WTC11 (cell line): ENCODE measurements around the gene PRDM2. TPM values are rescaled to one million over a fixed set of nuclear protein-coding genes. Genes with fewer than 3 reads are reported as not detected.

ENCODE experiments used
- ATAC-seq: fragments of 200-7000 bp; cut with Tn5 transposase; 2 replicates; pipeline ENCODE4 v1.10.0; 2021; ENCODE audit warnings: mild to moderate bottlenecking, moderate library complexity
- CTCF ChIA-PET: fragments of 300-600 bp; sonication (Branson Sonifier 250); formaldehyde crosslinking; loops from one replicate; lab custom pipeline; 2021; ENCODE audit warnings: antibody characterized with exemption; lab: Charles Lee
- POLR2A ChIA-PET: fragments of 350-600 bp; sonication (Branson Sonifier 250); formaldehyde crosslinking; loops from one replicate; lab custom pipeline; 2021; ENCODE audit warnings: antibody characterized with exemption; lab: Charles Lee
- DNase-seq: peaks from one replicate; pipeline ENCODE4 v3.0.0; 2021; ENCODE audit warnings: low spot score
- H3K27ac Mint-ChIP-seq: 2 replicates; pipeline ENCODE4 v1.8.0; 2021; ENCODE audit warnings: mixed read lengths
- H3K27me3 Mint-ChIP-seq: 2 replicates; pipeline ENCODE4 v1.8.0; 2021; ENCODE audit warnings: low read depth, mild to moderate bottlenecking, moderate library complexity, mixed read lengths
- H3K36me3 Mint-ChIP-seq: 2 replicates; pipeline ENCODE4 v1.8.0; 2021; ENCODE audit warnings: mixed read lengths
- H3K4me1 Mint-ChIP-seq: 2 replicates; pipeline ENCODE4 v1.8.0; 2022; ENCODE audit warnings: mixed read lengths
- H3K4me3 Mint-ChIP-seq: 2 replicates; pipeline ENCODE4 v1.8.0; 2021; ENCODE audit warnings: mild to moderate bottlenecking, moderate library complexity, mixed read lengths
- H3K9me3 Mint-ChIP-seq: 2 replicates; pipeline ENCODE4 v1.8.0; 2021; ENCODE audit warnings: mixed read lengths
- AR ChIP-seq: fragments of 250-450 bp; sonication (Bioruptor Pico); IDR thresholded peaks from 2 replicates; pipeline ENCODE4 v1.9.0; 2021; ENCODE audit warnings: mild to moderate bottlenecking
- CBFB ChIP-seq: sonication (generic); formaldehyde crosslinking; IDR thresholded peaks from 2 replicates; pipeline ENCODE4 v1.8.1; 2022; ENCODE audit warnings: mild to moderate bottlenecking, low read depth, missing genetic modification reagents
- E2F5 ChIP-seq: sonication (generic); formaldehyde crosslinking; IDR thresholded peaks from 2 replicates; pipeline ENCODE4 v1.8.1; 2022; ENCODE audit warnings: mild to moderate bottlenecking, moderate library complexity, missing genetic modification reagents
- ELF4 ChIP-seq: sonication (generic); formaldehyde crosslinking; IDR thresholded peaks from 2 replicates; pipeline ENCODE4 v1.8.1; 2022; ENCODE audit warnings: low read depth, mild to moderate bottlenecking, moderate library complexity, missing genetic modification reagents
- ETV6 ChIP-seq: sonication (generic); formaldehyde crosslinking; IDR thresholded peaks from 2 replicates; pipeline ENCODE4 v1.8.1; 2022; ENCODE audit warnings: mild to moderate bottlenecking, missing genetic modification reagents
- GABPB1 ChIP-seq: sonication (generic); formaldehyde crosslinking; IDR thresholded peaks from 2 replicates; pipeline ENCODE4 v1.8.1; 2023; ENCODE audit warnings: mild to moderate bottlenecking, missing genetic modification reagents
- GTF2I ChIP-seq: fragments of 250-450 bp; sonication (Bioruptor Pico); conservative IDR thresholded peaks from 2 replicates; pipeline ENCODE4 v1.4.0; 2021; ENCODE audit warnings: mild to moderate bottlenecking
- IRF2 ChIP-seq: sonication (generic); formaldehyde crosslinking; IDR thresholded peaks from 2 replicates; pipeline ENCODE4 v1.8.0; 2022; ENCODE audit warnings: low read depth, missing genetic modification reagents, borderline replicate concordance
- JUN ChIP-seq: sonication (generic); formaldehyde crosslinking; IDR thresholded peaks from 2 replicates; pipeline ENCODE4 v1.8.0; 2023; ENCODE audit warnings: mild to moderate bottlenecking, missing genetic modification reagents
- NFE2L1 ChIP-seq: sonication (generic); formaldehyde crosslinking; IDR thresholded peaks from 2 replicates; pipeline ENCODE4 v1.8.1; 2023; ENCODE audit warnings: missing genetic modification reagents
- NR1H2 ChIP-seq: sonication (generic); formaldehyde crosslinking; IDR thresholded peaks from 2 replicates; pipeline ENCODE4 v1.9.0; 2021; ENCODE audit warnings: mild to moderate bottlenecking, moderate library complexity, missing genetic modification reagents
- PRDM15 ChIP-seq: sonication (generic); formaldehyde crosslinking; IDR thresholded peaks from 2 replicates; pipeline ENCODE4 v1.8.0; 2022; ENCODE audit warnings: missing genetic modification reagents
- PRRX2 ChIP-seq: fragments of 250-450 bp; sonication (Bioruptor Pico); IDR thresholded peaks from 2 replicates; pipeline ENCODE4 v1.8.0; 2021; ENCODE audit warnings: mild to moderate bottlenecking
- STAT6 ChIP-seq: sonication (generic); formaldehyde crosslinking; conservative IDR thresholded peaks from 2 replicates; pipeline ENCODE4 v1.8.1; 2023; ENCODE audit warnings: mild to moderate bottlenecking, low read depth, missing genetic modification reagents, moderate library complexity
- TEAD4 ChIP-seq: sonication (generic); formaldehyde crosslinking; IDR thresholded peaks from 2 replicates; pipeline ENCODE4 v1.8.0; 2022; ENCODE audit warnings: mild to moderate bottlenecking, missing genetic modification reagents
- TP53 ChIP-seq: sonication (generic); formaldehyde crosslinking; IDR thresholded peaks from 2 replicates; pipeline ENCODE4 v1.8.1; 2023; ENCODE audit warnings: mild to moderate bottlenecking, missing genetic modification reagents
- USF2 ChIP-seq: sonication (generic); formaldehyde crosslinking; IDR thresholded peaks from 2 replicates; pipeline ENCODE4 v1.8.1; 2023; ENCODE audit warnings: mild to moderate bottlenecking, missing genetic modification reagents, moderate library complexity
- ZNF232 ChIP-seq: sonication (generic); formaldehyde crosslinking; IDR thresholded peaks from 2 replicates; pipeline ENCODE4 v1.8.0; 2022; ENCODE audit warnings: mild to moderate bottlenecking, missing genetic modification reagents
- ZNF416 ChIP-seq: fragments of 250-450 bp; sonication (Bioruptor Pico); IDR thresholded peaks from 2 replicates; pipeline ENCODE4 v1.9.0; 2021; ENCODE audit warnings: mild to moderate bottlenecking, inconsistent platforms
- total RNA-seq: library from RNA; stranded (reverse); gene quantifications from 3 replicates; pipeline ENCODE4 v1.2.3, GENCODE V29; 2021

Gene PRDM2
- total RNA-seq, 1 experiment from 2014 or later = 25.0 TPM

GRCh38 chr1:13867603-13868002 is 167.6 kb downstream of the PRDM2 start (continued):
- TF ChIP-seq AR (CRISPR knock-in tag) (no peak), IRF2 (CRISPR knock-in tag) (no peak), NFE2L1 (no peak), GTF2I (CRISPR knock-in tag) (no peak), STAT6 (CRISPR knock-in tag) (no peak), TEAD4 (CRISPR knock-in tag) (no peak), PRDM15 (CRISPR knock-in tag) (no peak), PRRX2 (CRISPR knock-in tag) (no peak), ETV6 (CRISPR knock-in tag) (no peak), CBFB (CRISPR knock-in tag) (no peak), ELF4 (no peak)

- no peak for DNase-seq
- POLR2A ChIA-PET = no interaction called here
- peaks cover 43% of the 10 kb centered on the region for H3K27me3 Mint-ChIP-seq
Observed at GRCh38 chr1:13869172-13869797, 169.3 kb downstream of the PRDM2 start.

More at GRCh38 chr1:13869172-13869797, 169.3 kb downstream of the PRDM2 start:
- no peak for ATAC-seq
- Mint-ChIP-seq H3K4me3 (no peak overlapping the region), H3K27ac (no peak overlapping the region), H3K9me3 (peaks cover 16% of the 10 kb centered on the region), H3K36me3 (no peaks in the 10 kb centered on the region), H3K4me1 (peaks cover 3% of the 10 kb centered on the region; the same call in 1 of the 2 replicates)
- TF ChIP-seq GABPB1 (CRISPR knock-in tag) (no peak), TP53 (CRISPR knock-in tag) (no peak), NR1H2 (CRISPR knock-in tag) (no peak), USF2 (CRISPR knock-in tag) (no peak), AR (CRISPR knock-in tag) (no peak), NFE2L1 (no peak), JUN (CRISPR knock-in tag) (no peak), E2F5 (no peak), ZNF232 (no peak), ZNF416 (CRISPR knock-in tag) (no peak)
- CTCF ChIA-PET = interaction anchor here (0.9 to 1.5 kb wide), 2 partner anchors 41 to 61 kb away, joined by 3 to 5 read pairs; no protein-coding TSS in a partner anchor
